WTC11 (cell line): ENCODE measurements around the gene WDR90. TPM values are rescaled to one million over a fixed set of nuclear protein-coding genes. Genes with fewer than 3 reads are reported as not detected.

Experiments
- AFF4 ChIP-seq: sonication (generic); formaldehyde crosslinking; IDR thresholded peaks from 2 replicates; pipeline ENCODE4 v1.8.1; 2023; ENCODE audit warnings: mild to moderate bottlenecking, missing genetic modification reagents, borderline replicate concordance
- CREB1 ChIP-seq: sonication (generic); formaldehyde crosslinking; IDR thresholded peaks from 2 replicates; pipeline ENCODE4 v1.8.0; 2023; ENCODE audit warnings: mild to moderate bottlenecking, missing genetic modification reagents
- E2F1 ChIP-seq: sonication (generic); formaldehyde crosslinking; IDR thresholded peaks from 2 replicates; pipeline ENCODE4 v1.8.0; 2022; ENCODE audit warnings: mild to moderate bottlenecking, missing genetic modification reagents
- E2F4 ChIP-seq: sonication (generic); formaldehyde crosslinking; IDR thresholded peaks from 2 replicates; pipeline ENCODE4 v1.8.1; 2022; ENCODE audit warnings: low read depth, mild to moderate bottlenecking, moderate library complexity, missing genetic modification reagents, borderline replicate concordance
- EMX1 ChIP-seq: fragments of 250-450 bp; sonication (Bioruptor Pico); IDR thresholded peaks from 2 replicates; pipeline ENCODE4 v1.8.0; 2021; ENCODE audit warnings: mild to moderate bottlenecking
- ESRRA ChIP-seq: sonication (generic); formaldehyde crosslinking; IDR thresholded peaks from 2 replicates; pipeline ENCODE4 v1.8.1; 2022; ENCODE audit warnings: mild to moderate bottlenecking, missing genetic modification reagents, borderline replicate concordance
- FOXK1 ChIP-seq: sonication (generic); formaldehyde crosslinking; IDR thresholded peaks from 2 replicates; pipeline ENCODE4 v1.8.0; 2022; ENCODE audit warnings: mild to moderate bottlenecking, moderate library complexity, missing genetic modification reagents
- MYBL2 ChIP-seq: sonication (generic); formaldehyde crosslinking; IDR thresholded peaks from 2 replicates; pipeline ENCODE4 v1.8.1; 2023; ENCODE audit warnings: mild to moderate bottlenecking, moderate library complexity, missing genetic modification reagents
- OVOL2 ChIP-seq: fragments of 250-450 bp; sonication (Bioruptor Pico); IDR thresholded peaks from 2 replicates; pipeline ENCODE4 v1.9.0; 2021; ENCODE audit warnings: mild to moderate bottlenecking, borderline replicate concordance
- PREB ChIP-seq: sonication (generic); formaldehyde crosslinking; IDR thresholded peaks from 2 replicates; pipeline ENCODE4 v1.8.1; 2022; ENCODE audit warnings: mild to moderate bottlenecking, missing genetic modification reagents, moderate library complexity, borderline replicate concordance
- PRRX2 ChIP-seq: fragments of 250-450 bp; sonication (Bioruptor Pico); IDR thresholded peaks from 2 replicates; pipeline ENCODE4 v1.8.0; 2021; ENCODE audit warnings: mild to moderate bottlenecking
- SMAD4 ChIP-seq: sonication (generic); formaldehyde crosslinking; IDR thresholded peaks from 2 replicates; pipeline ENCODE4 v1.8.0; 2022; ENCODE audit warnings: mild to moderate bottlenecking, missing genetic modification reagents
- SP1 ChIP-seq: sonication (generic); formaldehyde crosslinking; conservative IDR thresholded peaks from 2 replicates; pipeline ENCODE4 v1.8.1; 2022; ENCODE audit warnings: missing genetic modification reagents
- TEAD4 ChIP-seq: sonication (generic); formaldehyde crosslinking; IDR thresholded peaks from 2 replicates; pipeline ENCODE4 v1.8.0; 2022; ENCODE audit warnings: mild to moderate bottlenecking, missing genetic modification reagents
- TP53 ChIP-seq: sonication (generic); formaldehyde crosslinking; IDR thresholded peaks from 2 replicates; pipeline ENCODE4 v1.8.1; 2023; ENCODE audit warnings: mild to moderate bottlenecking, missing genetic modification reagents
- USF2 ChIP-seq: sonication (generic); formaldehyde crosslinking; IDR thresholded peaks from 2 replicates; pipeline ENCODE4 v1.8.1; 2023; ENCODE audit warnings: mild to moderate bottlenecking, missing genetic modification reagents, moderate library complexity
- ZMAT4 ChIP-seq: fragments of 250-450 bp; sonication (Bioruptor Pico); IDR thresholded peaks from 2 replicates; pipeline ENCODE4 v1.9.0; 2021; ENCODE audit warnings: mild to moderate bottlenecking
- ZNF232 ChIP-seq: sonication (generic); formaldehyde crosslinking; IDR thresholded peaks from 2 replicates; pipeline ENCODE4 v1.8.0; 2022; ENCODE audit warnings: mild to moderate bottlenecking, missing genetic modification reagents
- ZNF263 ChIP-seq: sonication (generic); formaldehyde crosslinking; IDR thresholded peaks from 2 replicates; pipeline ENCODE4 v1.8.1; 2022; ENCODE audit warnings: low read depth, mild to moderate bottlenecking, moderate library complexity, missing genetic modification reagents
- ZNF396 ChIP-seq: fragments of 250-450 bp; sonication (Bioruptor Pico); IDR thresholded peaks from 2 replicates; pipeline ENCODE4 v1.8.0; 2021; ENCODE audit warnings: mild to moderate bottlenecking, moderate library complexity, borderline replicate concordance
- ZNF423 ChIP-seq: fragments of 250-450 bp; sonication (Bioruptor Pico); IDR thresholded peaks from 2 replicates; pipeline ENCODE4 v2.1.2; 2022; ENCODE audit warnings: mild to moderate bottlenecking, moderate library complexity
- ZNF532 ChIP-seq: fragments of 250-450 bp; sonication (Bioruptor Pico); IDR thresholded peaks from 2 replicates; pipeline ENCODE4 v1.9.0; 2021; ENCODE audit warnings: mild to moderate bottlenecking, borderline replicate concordance
- ZSCAN18 ChIP-seq: fragments of 250-450 bp; sonication (Bioruptor Pico); IDR thresholded peaks from 2 replicates; pipeline ENCODE4 v2.1.2; 2022; ENCODE audit warnings: mild to moderate bottlenecking, moderate library complexity
- total RNA-seq: library from RNA; stranded (reverse); gene quantifications from 3 replicates; pipeline ENCODE4 v1.2.3, GENCODE V29; 2021

The WDR90 gene
- total RNA-seq, 1 experiment from 2014 or later = 75.8 TPM

- TF ChIP-seq PREB (CRISPR knock-in tag) (no peak), ESRRA (CRISPR knock-in tag) (no peak), MYBL2 (peak; percentile 73; the same call in 1 of the 2 replicates), FOXK1 (CRISPR knock-in tag) (peak; percentile 49; the same call in 1 of the 2 replicates), ZMAT4 (CRISPR knock-in tag) (no peak; the same call in 1 of the 2 replicates), ZNF396 (CRISPR knock-in tag) (no peak), TEAD4 (CRISPR knock-in tag) (no peak), ZSCAN18 (CRISPR knock-in tag) (no peak), ZNF532 (CRISPR knock-in tag) (no peak), CREB1 (CRISPR knock-in tag) (no peak), EMX1 (CRISPR knock-in tag) (peak; percentile 77), ZNF423 (CRISPR knock-in tag) (0 out of 2 replicates have a peak, but pooled peaks have one; percentile 21), AFF4 (CRISPR knock-in tag) (no peak), SMAD4 (no peak), ZNF232 (CRISPR knock-in tag) (no peak), SP1 (peak; percentile 83), OVOL2 (CRISPR knock-in tag) (no peak), PRRX2 (no peak), TP53 (CRISPR knock-in tag) (no peak), E2F1 (no peak), E2F4 (no peak; the same call in 1 of the 2 replicates), ZNF263 (CRISPR knock-in tag) (no peak), USF2 (CRISPR knock-in tag) (peak; percentile 71)
Measured at GRCh38 chr16:684071-684794, 35.1 kb downstream of the WDR90 start, which contains the start of gene JMJD8 (continued).
